Choroid plexus epithelial cell (primary cell): ENCODE measurements around the gene GARIN5A.

ENCODE experiments used
- DNase-seq: peaks from one replicate; pipeline ENCODE4 v3.0.0-alpha.2; 2010; ENCODE audit warnings: low read depth
- H3K4me3 ChIP-seq: 2 replicates; pipeline ENCODE4 v1.5.1; 2011; ENCODE audit warnings: low read depth, mild to moderate bottlenecking, control low read depth, low read length, moderate library complexity
- TF ChIP-seq, protein P1 (sequence below): conservative IDR thresholded peaks from 2 replicates; pipeline ENCODE4 v1.5.1; 2011; ENCODE audit warnings: low read depth, mild to moderate bottlenecking, control low read depth, inconsistent platforms, low read length, moderate library complexity

Gene GARIN5A

DNA sequence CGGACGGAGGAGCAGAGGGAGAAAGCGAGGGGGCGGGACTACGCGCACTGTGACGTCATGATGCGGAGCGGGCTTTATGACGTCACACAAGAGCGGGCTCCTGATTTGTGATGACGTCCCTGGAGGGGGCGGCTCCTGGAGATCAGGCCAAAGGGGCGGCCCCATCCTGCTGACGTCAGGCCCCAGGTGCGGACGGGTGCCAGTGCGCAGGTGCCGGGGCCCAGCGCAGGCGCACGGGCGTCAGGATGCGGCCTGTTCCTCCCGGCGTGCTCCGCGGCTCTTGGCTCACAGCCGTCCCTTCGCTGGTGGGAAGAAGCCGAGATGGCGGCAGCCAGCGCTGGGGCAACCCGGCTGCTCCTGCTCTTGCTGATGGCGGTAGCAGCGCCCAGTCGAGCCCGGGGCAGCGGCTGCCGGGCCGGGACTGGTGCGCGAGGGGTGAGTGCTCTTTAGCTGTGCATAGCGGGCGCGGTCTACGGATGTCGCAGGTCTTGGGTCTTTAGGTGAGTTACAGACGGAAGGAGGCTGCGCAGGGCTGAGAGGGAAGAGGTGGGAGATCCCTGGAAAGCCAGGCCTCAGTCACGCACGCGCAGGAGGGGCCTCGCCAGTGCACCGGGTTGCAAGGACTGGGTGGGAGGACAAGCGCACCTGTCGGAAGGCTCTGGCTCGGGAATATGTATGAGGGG, at the start of gene GARIN5A, which contains the start of gene EMC10:
GARIN5A (minus strand) TSS at position 625 of the 683 bp plus-strand sequence; CDS start at position 165, 460 bp downstream.
EMC10 (plus strand) TSS at position 284 of the 683 bp plus-strand sequence; CDS start at position 322, 38 bp downstream.
- peak; percentile 97 for DNase-seq
- TF ChIP-seq, protein P1, sequence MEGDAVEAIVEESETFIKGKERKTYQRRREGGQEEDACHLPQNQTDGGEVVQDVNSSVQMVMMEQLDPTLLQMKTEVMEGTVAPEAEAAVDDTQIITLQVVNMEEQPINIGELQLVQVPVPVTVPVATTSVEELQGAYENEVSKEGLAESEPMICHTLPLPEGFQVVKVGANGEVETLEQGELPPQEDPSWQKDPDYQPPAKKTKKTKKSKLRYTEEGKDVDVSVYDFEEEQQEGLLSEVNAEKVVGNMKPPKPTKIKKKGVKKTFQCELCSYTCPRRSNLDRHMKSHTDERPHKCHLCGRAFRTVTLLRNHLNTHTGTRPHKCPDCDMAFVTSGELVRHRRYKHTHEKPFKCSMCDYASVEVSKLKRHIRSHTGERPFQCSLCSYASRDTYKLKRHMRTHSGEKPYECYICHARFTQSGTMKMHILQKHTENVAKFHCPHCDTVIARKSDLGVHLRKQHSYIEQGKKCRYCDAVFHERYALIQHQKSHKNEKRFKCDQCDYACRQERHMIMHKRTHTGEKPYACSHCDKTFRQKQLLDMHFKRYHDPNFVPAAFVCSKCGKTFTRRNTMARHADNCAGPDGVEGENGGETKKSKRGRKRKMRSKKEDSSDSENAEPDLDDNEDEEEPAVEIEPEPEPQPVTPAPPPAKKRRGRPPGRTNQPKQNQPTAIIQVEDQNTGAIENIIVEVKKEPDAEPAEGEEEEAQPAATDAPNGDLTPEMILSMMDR, result no peak
- H3K4me3 ChIP-seq, result peak within 1 kb of the TSS; percentile 96

DNA sequence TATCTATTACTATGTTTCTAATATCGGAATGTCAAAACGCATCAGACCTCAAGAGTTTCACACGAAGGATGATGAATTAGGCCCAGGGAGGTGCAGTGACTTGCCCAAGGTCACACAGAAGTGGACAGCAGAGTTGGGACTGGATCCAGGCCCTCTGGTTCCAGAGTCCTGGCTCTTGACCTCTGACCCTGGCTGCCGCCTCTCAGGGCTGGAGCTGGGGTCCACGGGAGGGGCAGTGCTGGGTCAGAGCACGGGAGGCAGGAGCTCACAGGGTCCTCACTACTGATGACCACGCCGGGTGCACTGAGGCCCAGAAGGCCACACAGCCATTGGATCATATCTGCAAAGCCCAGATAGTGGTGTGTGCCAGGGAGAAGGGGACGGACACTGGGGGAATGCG, 46.2 kb upstream of the GARIN5A start:
- no peak overlapping the region for H3K4me3 ChIP-seq
- DNase-seq, result no peak
- TF ChIP-seq, protein P1, result no peak

DNA sequence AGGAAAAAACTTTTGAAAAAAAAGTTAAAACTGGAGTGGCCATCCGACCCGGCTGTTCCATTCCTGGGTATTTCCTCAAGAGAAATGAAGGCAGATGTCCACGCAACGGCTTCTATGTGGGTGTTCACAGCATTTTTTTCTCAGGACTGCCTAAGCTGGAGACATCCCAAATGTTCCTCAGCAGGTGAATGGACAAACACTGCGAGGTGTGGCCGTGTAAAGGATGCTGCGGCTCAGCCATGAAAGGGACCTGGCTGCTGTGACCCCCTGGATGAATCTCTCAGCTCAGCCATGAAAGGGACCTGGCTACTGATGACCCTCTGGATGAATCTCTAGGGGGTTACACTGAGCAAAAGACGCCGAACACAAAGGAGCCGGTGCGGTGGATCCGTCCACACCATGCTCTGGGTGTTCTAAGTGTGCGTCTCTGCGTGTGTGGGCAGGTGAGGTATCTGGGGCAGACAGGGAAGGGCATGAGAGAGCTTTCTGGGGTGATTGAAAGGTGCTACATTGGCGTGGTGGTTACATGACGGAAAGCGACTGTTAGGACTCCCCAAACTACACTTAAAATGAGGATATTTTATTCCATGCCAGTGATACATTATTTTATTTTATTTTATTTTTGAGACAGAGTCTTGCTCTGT, 44.3 kb upstream of the GARIN5A start:
- H3K4me3 ChIP-seq, result no peak overlapping the region
- TF ChIP-seq, protein P1, result no peak
- DNase-seq, result no peak

DNA sequence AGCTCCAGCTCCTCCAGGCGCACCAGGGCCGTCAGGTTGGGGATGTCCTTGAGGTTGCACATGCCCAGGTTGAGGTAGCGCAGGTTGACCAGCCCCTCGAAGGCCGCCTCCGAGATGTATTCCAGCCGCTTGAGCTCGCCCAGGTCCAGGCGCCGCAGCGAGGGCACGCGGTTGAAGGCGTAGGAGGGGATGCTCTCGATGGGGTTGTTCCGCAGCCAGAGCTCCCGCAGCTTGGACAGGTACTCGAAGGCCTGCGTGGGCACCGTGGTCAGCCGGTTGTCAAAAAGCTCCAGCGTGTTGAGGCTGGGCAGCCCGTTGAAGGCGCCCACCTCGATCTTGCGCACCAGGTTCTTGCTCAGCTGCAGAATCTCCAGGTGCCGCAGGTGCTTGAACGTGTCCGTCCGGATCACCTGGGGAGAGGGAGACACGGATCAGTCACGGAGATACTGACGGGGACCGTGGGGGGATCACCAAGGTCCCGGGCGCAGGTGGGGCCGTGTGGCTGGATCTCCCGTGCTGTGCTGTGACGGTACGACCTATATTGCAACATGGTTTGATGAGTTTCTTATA, 42.4 kb upstream of the GARIN5A start:
- no peak overlapping the region for H3K4me3 ChIP-seq
- TF ChIP-seq, protein P1, result no peak
- no peak for DNase-seq

DNA sequence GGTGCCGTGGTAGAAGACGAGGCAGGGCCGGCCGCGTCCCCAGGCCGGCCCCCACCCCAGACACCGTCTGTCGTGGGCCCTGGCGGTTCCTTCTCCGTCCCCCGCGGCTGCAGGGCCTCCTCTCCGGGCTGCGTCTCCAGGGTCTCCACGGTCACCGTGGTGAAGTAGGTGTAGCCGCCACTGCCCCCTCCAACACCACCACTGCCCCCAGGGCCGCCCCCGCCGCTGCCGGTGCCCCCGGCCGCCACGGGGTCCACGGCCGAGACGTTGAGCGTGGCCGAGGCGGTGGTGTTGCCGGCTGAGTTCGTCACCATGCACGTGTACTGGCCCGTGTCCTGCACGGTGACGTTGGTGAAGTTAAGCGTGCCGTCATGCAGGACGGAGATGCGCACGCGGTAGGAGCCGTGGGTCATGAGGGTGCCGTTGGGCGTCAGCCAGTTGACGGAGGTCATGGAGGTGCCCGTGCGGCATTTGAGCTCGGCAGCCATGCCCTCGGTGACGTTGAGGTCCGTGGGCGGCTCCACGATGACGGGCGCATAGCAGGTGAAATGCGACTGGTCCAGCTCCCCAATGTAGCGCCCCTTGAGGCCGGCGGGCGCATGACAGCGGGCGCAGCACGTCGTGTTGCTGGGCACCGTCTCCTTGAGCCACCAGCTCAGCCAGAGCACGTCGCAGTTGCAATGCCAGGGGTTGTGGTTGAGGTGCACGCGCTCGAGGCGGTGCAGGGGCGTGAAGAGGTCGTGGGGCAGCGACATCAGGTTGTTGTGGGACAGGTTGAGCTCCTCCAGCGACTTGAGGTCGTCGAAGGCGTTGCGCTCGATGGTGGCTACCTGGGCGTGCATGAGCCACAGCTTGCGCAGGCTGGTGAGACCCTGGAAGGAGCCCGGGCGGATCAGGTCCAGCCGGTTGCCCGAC, 41.7 kb upstream of the GARIN5A start:
- no peak for DNase-seq
- TF ChIP-seq, protein P1, result peak; percentile 13
- no peak overlapping the region for H3K4me3 ChIP-seq

DNA sequence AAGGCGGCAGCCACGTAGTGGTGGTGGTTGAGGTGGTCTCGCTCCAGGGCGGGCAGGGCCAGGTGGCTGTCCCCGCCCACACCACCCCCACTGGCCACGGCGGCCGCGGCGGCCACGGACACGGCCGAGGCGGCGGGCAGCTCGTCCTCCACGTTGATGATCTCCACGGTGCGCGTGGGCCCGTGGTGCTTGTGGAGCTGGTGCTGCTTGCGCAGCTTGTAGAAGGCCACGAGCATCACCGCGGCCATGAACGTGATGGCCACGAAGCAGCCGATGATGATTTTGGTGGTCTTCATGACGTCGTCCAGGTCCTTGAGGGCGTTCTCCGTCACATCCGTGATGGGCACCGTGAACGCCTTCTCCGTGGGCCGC, 41.0 kb upstream of the GARIN5A start:
- TF ChIP-seq, protein P1, result no peak
- H3K4me3 ChIP-seq, result no peak overlapping the region
- no peak for DNase-seq
